Esophagus squamous epithelium (tissue), 4 donors: ENCODE measurements around the gene PFDN4.

Experiments
- CTCF ChIP-seq, 6 experiments: fragments of 450-650 bp in 4 of 6; fragments of 200-600 bp in 2 of 6; sonication (generic) in 2 of 6; IDR thresholded peaks; one replicate each; pipeline ENCODE4 v1.5.1; 2016 to 2019; ENCODE audit warnings: antibody characterized with exemption in 6 of 6, mild to moderate bottlenecking in 4 of 6, moderate library complexity in 4 of 6
- POLR2A ChIP-seq, 4 donors: fragments of 450-650 bp; IDR thresholded peaks; one replicate each; pipeline ENCODE4 v1.6.1; 2017; ENCODE audit warnings: antibody characterized with exemption in 4 of 4, mild to moderate bottlenecking in 4 of 4, moderate library complexity in 3 of 4

GRCh38 chr20:54162378-54163009 is 45.4 kb upstream of the PFDN4 start:
- TF ChIP-seq CTCF (IDR thresholded peaks at IDR 0.05) (no peak), POLR2A (IDR thresholded peaks at IDR 0.05) (no peak)
